Tibial nerve (tissue), 4 donors: Measurements from ENCODE around the gene S100A11. TPM values are rescaled to one million over a fixed set of nuclear protein-coding genes. Genes with fewer than 3 reads are reported as not detected.

Experiments used
- DNase-seq, 2 donors: peaks; one replicate each; pipeline ENCODE4 v3.0.0-alpha.2; 2019; ENCODE audit warnings: low spot score in 2 of 2
- H3K27ac ChIP-seq, 4 donors: fragments of 200-600 bp; sonication (generic) in 3 of 4; one replicate each; pipeline ENCODE4 v1.5.1; 2017 to 2019; ENCODE audit warnings: mild to moderate bottlenecking in 1 of 4
- H3K27me3 ChIP-seq, 2 donors: fragments of 200-600 bp; sonication (generic) in 1 of 2; one replicate each; pipeline versions ENCODE4 v1.5.1 to v1.6.0; 2017 to 2019
- H3K36me3 ChIP-seq, 3 donors: fragments of 200-600 bp; sonication (generic); one replicate each; pipeline ENCODE4 v1.5.1; 2018 to 2019
- H3K4me1 ChIP-seq, 4 donors: fragments of 200-600 bp; sonication (generic) in 3 of 4; one replicate each; pipeline ENCODE4 v1.5.1; 2017 to 2019
- H3K4me3 ChIP-seq, 4 donors: fragments of 200-600 bp; sonication (generic) in 3 of 4; one replicate each; pipeline ENCODE4 v1.5.1; 2017 to 2019; ENCODE audit warnings: mild to moderate bottlenecking in 1 of 4, moderate library complexity in 1 of 4
- H3K9me3 ChIP-seq, 4 donors: fragments of 200-600 bp; sonication (generic) in 3 of 4; one replicate each; pipeline ENCODE4 v1.5.1; 2017 to 2019
- EP300 ChIP-seq, 2 donors: sonication (generic); formaldehyde crosslinking; IDR thresholded peaks; one replicate each; pipeline ENCODE4 v1.6.1; 2017; ENCODE audit warnings: antibody characterized with exemption in 2 of 2, mild to moderate bottlenecking in 1 of 2
- POLR2A ChIP-seq, 2 donors: fragments of 450-650 bp; IDR thresholded peaks; one replicate each; pipeline ENCODE4 v1.6.1; 2017; ENCODE audit warnings: antibody characterized with exemption in 2 of 2, mild to moderate bottlenecking in 2 of 2, moderate library complexity in 2 of 2
- WGBS, 2 donors: methylation state at CpG; one replicate each; pipeline ENCODE4 v1.1.5; 2018; 5-methylcytosine and 5-hydroxymethylcytosine counted together
- total RNA-seq, 4 donors: library from RNA; depleted of rRNA; stranded (reverse); fragments of >200 nt; gene quantifications; one replicate each; pipeline ENCODE4 v1.1.0, GENCODE V29; 2016
- TF ChIP-seq, protein P1 (sequence below), 5 experiments: fragments of 200-600 bp in 3 of 5; fragments of 450-650 bp in 2 of 5; sonication (generic) in 3 of 5; IDR thresholded peaks; one replicate each; pipeline ENCODE4 v1.5.1; 2016 to 2019; ENCODE audit warnings: antibody characterized with exemption in 5 of 5, mild to moderate bottlenecking in 3 of 5, moderate library complexity in 2 of 5

The S100A11 gene
- total RNA-seq, 4 donors from 2014 or later: 85.0 to 267 (median 145) TPM

DNA sequence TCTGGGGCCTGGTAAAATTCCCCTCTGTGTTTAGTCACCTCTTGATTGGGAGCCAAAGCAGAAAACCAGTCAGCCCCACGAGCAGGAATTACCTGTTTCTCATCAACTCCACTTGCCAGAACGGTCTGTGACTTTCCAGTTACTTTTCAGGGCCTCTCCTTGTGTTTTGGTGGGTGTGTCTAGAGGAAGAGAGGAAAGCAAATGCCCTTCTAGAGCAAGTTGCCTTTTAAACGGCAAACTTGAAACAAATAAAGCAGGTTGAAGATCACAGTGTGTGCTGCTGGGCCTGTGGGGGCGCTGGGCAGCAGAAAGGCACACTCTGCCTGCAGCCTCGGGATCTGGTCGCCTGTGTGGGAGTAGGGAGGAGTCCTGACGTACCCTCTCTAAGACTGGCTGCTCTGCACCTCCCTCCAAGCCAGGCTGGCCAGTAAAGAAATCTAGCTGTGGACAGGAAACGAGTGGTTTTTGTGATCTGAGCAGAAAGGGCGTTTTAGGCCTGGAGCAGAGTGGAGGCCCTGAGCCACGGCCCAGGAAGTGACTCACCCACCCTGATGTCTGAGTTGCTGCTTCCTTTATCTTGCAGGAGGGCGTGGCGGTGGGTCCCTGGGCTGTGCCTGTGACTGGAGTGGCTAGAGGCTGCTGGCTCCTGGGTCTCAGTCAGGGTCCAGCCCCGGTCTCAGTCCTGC, 11.1 kb upstream of the S100A11 start:
- H3K27me3 ChIP-seq: no peaks in the 10 kb centered on the region
- H3K27ac ChIP-seq: peak overlapping the region; percentile 84 to 97 (median 94)
- no peaks in the 10 kb centered on the region for H3K9me3 ChIP-seq
- peak overlapping the region in 3 of 4 donors; percentile 22 to 32 (median 30) for H3K4me3 ChIP-seq
- 0 to 3% methylated on average over 13 of the region's 13 CpGs for WGBS, 2 donors
- H3K4me1 ChIP-seq: peaks cover 0 to 34% (median 14%) of the 10 kb centered on the region in 4 donors
- peak; percentile 81 to 82 for DNase-seq
- TF ChIP-seq, protein P1, sequence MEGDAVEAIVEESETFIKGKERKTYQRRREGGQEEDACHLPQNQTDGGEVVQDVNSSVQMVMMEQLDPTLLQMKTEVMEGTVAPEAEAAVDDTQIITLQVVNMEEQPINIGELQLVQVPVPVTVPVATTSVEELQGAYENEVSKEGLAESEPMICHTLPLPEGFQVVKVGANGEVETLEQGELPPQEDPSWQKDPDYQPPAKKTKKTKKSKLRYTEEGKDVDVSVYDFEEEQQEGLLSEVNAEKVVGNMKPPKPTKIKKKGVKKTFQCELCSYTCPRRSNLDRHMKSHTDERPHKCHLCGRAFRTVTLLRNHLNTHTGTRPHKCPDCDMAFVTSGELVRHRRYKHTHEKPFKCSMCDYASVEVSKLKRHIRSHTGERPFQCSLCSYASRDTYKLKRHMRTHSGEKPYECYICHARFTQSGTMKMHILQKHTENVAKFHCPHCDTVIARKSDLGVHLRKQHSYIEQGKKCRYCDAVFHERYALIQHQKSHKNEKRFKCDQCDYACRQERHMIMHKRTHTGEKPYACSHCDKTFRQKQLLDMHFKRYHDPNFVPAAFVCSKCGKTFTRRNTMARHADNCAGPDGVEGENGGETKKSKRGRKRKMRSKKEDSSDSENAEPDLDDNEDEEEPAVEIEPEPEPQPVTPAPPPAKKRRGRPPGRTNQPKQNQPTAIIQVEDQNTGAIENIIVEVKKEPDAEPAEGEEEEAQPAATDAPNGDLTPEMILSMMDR (IDR thresholded peaks at IDR 0.05): peak; percentile 49 to 67 (median 51)
- TF ChIP-seq POLR2A (IDR thresholded peaks at IDR 0.05): peak; percentile 71 to 82
- TF ChIP-seq EP300 (IDR thresholded peaks at IDR 0.05): peak; percentile 54 to 94
- H3K36me3 ChIP-seq: no peaks in the 10 kb centered on the region

DNA sequence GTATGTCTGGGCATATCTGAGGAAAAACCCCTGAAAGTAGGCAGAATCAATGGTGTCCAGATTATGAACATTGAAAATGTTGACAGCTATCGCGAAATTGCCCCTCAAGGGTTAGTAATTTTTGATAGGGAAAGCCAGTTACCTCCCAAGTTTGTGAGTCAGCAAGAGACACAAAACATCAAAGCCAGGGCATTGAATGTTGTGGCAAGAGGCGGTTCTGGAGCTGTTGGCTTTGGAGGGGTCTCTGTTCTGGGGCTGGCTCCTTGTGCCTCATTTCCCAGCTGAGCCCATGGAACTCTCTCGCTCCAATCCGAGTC, 10.6 kb upstream of the S100A11 start:
- TF ChIP-seq, protein P1 (IDR thresholded peaks at IDR 0.05): no peak
- TF ChIP-seq EP300 (IDR thresholded peaks at IDR 0.05) (no peak), POLR2A (IDR thresholded peaks at IDR 0.05) (no peak)
- peak overlapping the region in 3 of 4 donors; percentile 22 to 32 (median 30) for H3K4me3 ChIP-seq
- no peak for DNase-seq

GRCh38 chr1:152044386-152044785, 7.6 kb upstream of the S100A11 start:
- TF ChIP-seq, protein P1 (IDR thresholded peaks at IDR 0.05): no peak
- TF ChIP-seq EP300 (IDR thresholded peaks at IDR 0.05) (no peak), POLR2A (IDR thresholded peaks at IDR 0.05) (no peak)

More for the DNA sequence above, 10.6 kb upstream of the S100A11 start:
- WGBS, 2 donors: 45 to 46% methylated on average over 5 of the region's 5 CpGs
- Histone ChIP-seq H3K9me3 (no peaks in the 10 kb centered on the region), H3K36me3 (no peaks in the 10 kb centered on the region), H3K27me3 (no peaks in the 10 kb centered on the region), H3K4me1 (peaks cover 0 to 30% (median 14%) of the 10 kb centered on the region in 4 donors), H3K27ac (peak overlapping the region; percentile 84 to 97 (median 94))

GRCh38 chr1:152043870-152044269, 7.1 kb upstream of the S100A11 start:
- H3K36me3 ChIP-seq: no peaks in the 10 kb centered on the region
- H3K27me3 ChIP-seq: no peaks in the 10 kb centered on the region
- no peak for DNase-seq
- 40 to 51% methylated on average over 5 of the region's 5 CpGs for WGBS, 2 donors
- no peak overlapping the region for H3K27ac ChIP-seq
- no peak overlapping the region for H3K4me3 ChIP-seq
- no peaks in the 10 kb centered on the region for H3K9me3 ChIP-seq
- TF ChIP-seq POLR2A (IDR thresholded peaks at IDR 0.05) (no peak), EP300 (IDR thresholded peaks at IDR 0.05) (no peak)
- TF ChIP-seq, protein P1 (IDR thresholded peaks at IDR 0.05): no peak
- peaks cover 0 to 29% (median 14%) of the 10 kb centered on the region in 4 donors for H3K4me1 ChIP-seq

More at GRCh38 chr1:152044386-152044785, 7.6 kb upstream of the S100A11 start:
- H3K9me3 ChIP-seq: no peaks in the 10 kb centered on the region
- no peak overlapping the region for H3K4me3 ChIP-seq
- H3K36me3 ChIP-seq: no peaks in the 10 kb centered on the region
- no peak for DNase-seq
- H3K27me3 ChIP-seq: no peaks in the 10 kb centered on the region
- H3K4me1 ChIP-seq: peaks cover 0 to 30% (median 14%) of the 10 kb centered on the region in 4 donors
- H3K27ac ChIP-seq: no peak overlapping the region
- 27% methylated on average over 3 of the region's 3 CpGs for WGBS, 2 donors

GRCh38 chr1:152042030-152042429, 5.2 kb upstream of the S100A11 start:
- no peak for DNase-seq
- Histone ChIP-seq H3K27me3 (no peaks in the 10 kb centered on the region), H3K4me1 (peaks cover 0 to 18% (median 3%) of the 10 kb centered on the region in 4 donors), H3K36me3 (no peaks in the 10 kb centered on the region), H3K27ac (no peak overlapping the region), H3K4me3 (no peak overlapping the region), H3K9me3 (no peaks in the 10 kb centered on the region)
- 54 to 62% methylated on average over 1 of the region's 1 CpG for WGBS, 2 donors
- TF ChIP-seq POLR2A (IDR thresholded peaks at IDR 0.05): no peak
- TF ChIP-seq EP300 (IDR thresholded peaks at IDR 0.05): no peak
- TF ChIP-seq, protein P1 (IDR thresholded peaks at IDR 0.05): no peak
